ENCODE data around the gene GRID2. TPM values are rescaled to one million over a fixed set of nuclear protein-coding genes. Genes with fewer than 3 reads are reported as not detected.
"Not testable (repeated sequence)": the region's sequence is repeated elsewhere in the genome, so short reads cannot be mapped to it uniquely, and the experiment has no call there.

The GRID2 gene
- total and polyA plus RNA-seq, 11 donors, result 0.29 to 0.38 (median 0.33) TPM; not detected in 8

DNA sequence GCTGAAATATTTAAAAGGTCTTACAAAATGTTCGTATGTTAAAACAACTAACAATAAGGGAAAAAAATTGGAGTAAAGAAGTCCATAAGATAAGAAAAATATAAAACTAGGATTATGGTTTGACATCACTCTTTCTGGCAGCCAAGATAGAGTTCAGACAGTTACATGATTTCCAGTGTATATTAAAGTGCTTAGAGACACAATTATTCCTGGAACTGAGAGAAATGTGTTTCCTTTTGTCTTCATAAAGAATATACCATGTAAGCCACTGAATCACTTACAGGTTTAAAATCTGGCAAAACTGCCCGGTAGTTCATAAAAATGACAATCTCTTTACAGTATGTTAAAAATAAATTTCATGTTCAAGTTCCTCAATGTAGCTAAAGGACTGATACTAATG, 986.1 kb downstream of the GRID2 start:
- no peaks in the 10 kb centered on the region for H3K9me3 ChIP-seq
- ATAC-seq (no peak), DNase-seq (no peak)
- TF ChIP-seq POLR2A (IDR thresholded peaks at IDR 0.05) (no peak), CTCF (IDR thresholded peaks at IDR 0.05) (no peak)
- intact Hi-C loops (cut with DNase I), result no loop called here
- no peaks in the 10 kb centered on the region for H3K27me3 ChIP-seq
- WGBS, 4 donors, result 55 to 77% (median 73%) methylated on average over 2 of the region's 2 CpGs
- no peak overlapping the region for H3K27ac ChIP-seq
- H3K4me3 ChIP-seq, result no peak overlapping the region
- H3K4me1 ChIP-seq, result no peaks in the 10 kb centered on the region
- no peaks in the 10 kb centered on the region for H3K36me3 ChIP-seq

- H3K27me3 ChIP-seq, result no peaks in the 10 kb centered on the region
- intact Hi-C loops (cut with DNase I), result no loop called here
- H3K4me3 ChIP-seq, result no peak overlapping the region
- DNase-seq (no peak), ATAC-seq (no peak)
- H3K36me3 ChIP-seq, result no peaks in the 10 kb centered on the region
- TF ChIP-seq POLR2A (IDR thresholded peaks at IDR 0.05) (no peak), CTCF (IDR thresholded peaks at IDR 0.05) (no peak)
- no peak overlapping the region for H3K27ac ChIP-seq
- H3K9me3 ChIP-seq, result no peaks in the 10 kb centered on the region
- WGBS, 4 donors, result 57 to 63% (median 59%) methylated on average over 5 of the region's 5 CpGs
- H3K4me1 ChIP-seq, result no peaks in the 10 kb centered on the region
Measured at GRCh38 chr4:93299118-93299517, 995.4 kb downstream of the GRID2 start.

- intact Hi-C loops (cut with DNase I); H3K36me3 ChIP-seq; H3K9me3 ChIP-seq; H3K4me3 ChIP-seq; DNase-seq; H3K4me1 ChIP-seq; H3K27me3 ChIP-seq; ATAC-seq; H3K27ac ChIP-seq: not testable (repeated sequence)
- WGBS, 4 donors, result 87 to 90% (median 89%) methylated on average over 6 of the region's 6 CpGs
Measured at GRCh38 chr4:93300780-93301555, 997.2 kb downstream of the GRID2 start.

DNA sequence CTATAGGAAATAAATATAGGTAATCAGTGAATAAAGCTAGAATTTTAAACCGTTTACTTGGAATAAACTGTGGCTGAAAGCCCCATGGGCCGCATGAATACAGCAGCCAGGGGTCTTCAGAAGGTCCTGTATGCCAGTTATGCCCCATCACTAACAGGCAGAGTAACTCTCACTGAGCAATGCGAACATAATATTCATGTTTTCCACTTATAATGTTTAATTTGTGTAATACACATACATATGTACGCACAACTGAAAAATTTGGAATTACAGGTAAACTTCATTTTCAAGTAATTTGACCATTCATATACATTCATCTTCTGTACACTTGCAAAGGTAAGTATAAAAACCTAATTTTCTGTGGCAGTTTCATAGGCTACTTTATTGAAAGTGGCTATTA, 998.5 kb downstream of the GRID2 start:
- H3K36me3 ChIP-seq, result no peaks in the 10 kb centered on the region
- ATAC-seq, result no peak
- no peak overlapping the region for H3K27ac ChIP-seq
- 77 to 96% (median 93%) methylated on average over 4 of the region's 4 CpGs for WGBS, 4 donors
- H3K4me1 ChIP-seq, result no peaks in the 10 kb centered on the region
- H3K9me3 ChIP-seq, result no peaks in the 10 kb centered on the region
- intact Hi-C loops (cut with DNase I), result no loop called here
- no peaks in the 10 kb centered on the region for H3K27me3 ChIP-seq
- H3K4me3 ChIP-seq, result no peak overlapping the region
- DNase-seq, result no peak
- TF ChIP-seq CTCF (IDR thresholded peaks at IDR 0.05) (no peak), POLR2A (IDR thresholded peaks at IDR 0.05) (no peak)

DNA sequence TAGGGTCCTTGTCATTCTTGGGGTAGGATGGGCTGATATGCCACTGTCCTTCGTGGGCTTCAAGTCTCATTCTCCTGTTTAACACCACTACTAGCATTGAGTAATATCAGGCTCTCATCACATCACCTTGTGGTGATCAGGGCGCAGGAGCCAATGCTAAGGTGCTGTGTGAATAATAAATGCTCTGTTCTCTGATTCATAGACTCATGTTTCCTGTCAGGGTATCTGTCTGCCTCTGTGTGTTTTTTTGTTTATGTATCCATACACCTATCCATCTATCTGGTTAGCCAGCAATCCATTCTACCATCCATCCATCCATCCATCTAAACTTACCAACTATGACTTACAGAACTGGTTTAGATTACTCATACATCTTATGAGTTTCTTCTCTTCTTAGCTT, 999.7 kb downstream of the GRID2 start:
- no peaks in the 10 kb centered on the region for H3K27me3 ChIP-seq
- WGBS, 4 donors, result 62 to 77% (median 65%) methylated on average over 2 of the region's 2 CpGs
- no peaks in the 10 kb centered on the region for H3K4me1 ChIP-seq
- TF ChIP-seq CTCF (IDR thresholded peaks at IDR 0.05) (no peak), POLR2A (IDR thresholded peaks at IDR 0.05) (no peak)
- no peak overlapping the region for H3K27ac ChIP-seq
- intact Hi-C loops (cut with DNase I), result no loop called here
- no peaks in the 10 kb centered on the region for H3K36me3 ChIP-seq
- DNase-seq, result no peak
- no peak for ATAC-seq
- H3K9me3 ChIP-seq, result no peaks in the 10 kb centered on the region
- no peak overlapping the region for H3K4me3 ChIP-seq
